Activated naive CD4-positive, alpha-beta T cell treated with anti-CD3 and anti-CD28 coated beads, Interleukin-2, amount 50 U/mL, for 16 hours (primary cell): ENCODE measurements around the gene TMEM135.

Experiments
- DNase-seq: peaks from one replicate; pipeline ENCODE4 v3.0.0-alpha.2; 2020

TMEM135 gene

GRCh38 chr11:87366763-87367405 lies 329.1 kb downstream of the TMEM135 start:
- no peak for DNase-seq

- no peak for DNase-seq
Measured at GRCh38 chr11:87368151-87368550, 330.4 kb downstream of the TMEM135 start.

DNA sequence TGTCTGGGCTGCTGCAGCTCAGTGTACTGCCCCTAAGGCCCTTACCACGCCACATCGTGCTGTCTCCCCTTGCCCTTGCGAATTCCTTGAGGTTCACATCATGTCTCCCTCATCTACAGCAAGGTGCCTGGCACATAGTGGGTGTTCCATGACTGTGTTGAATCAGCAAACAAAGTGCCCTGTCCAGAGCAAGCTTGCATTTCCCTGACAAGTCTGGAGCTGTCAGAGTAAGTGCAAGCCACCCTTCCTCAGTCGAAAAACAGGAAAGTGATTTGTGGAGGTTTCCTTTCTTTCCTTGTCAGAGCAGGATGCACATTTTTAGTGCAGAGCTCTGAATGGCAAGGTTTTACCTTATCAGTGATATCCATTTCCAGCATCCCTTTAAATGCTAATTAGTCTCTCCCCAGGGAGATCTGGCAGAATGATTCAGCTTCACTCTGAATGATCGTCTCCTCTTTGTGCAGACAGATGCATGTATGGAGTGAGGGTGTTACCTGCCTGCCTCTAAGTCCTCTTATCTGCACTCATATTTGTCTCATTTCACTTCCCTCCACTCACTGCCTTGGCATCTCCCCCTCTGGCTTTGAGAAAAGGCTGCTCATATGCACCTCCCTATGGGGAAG lies 331.2 kb downstream of the TMEM135 start:
- no peak for DNase-seq

- DNase-seq: no peak
Measured at GRCh38 chr11:87369888-87370287, 332.2 kb downstream of the TMEM135 start.

- DNase-seq: no peak
Measured at GRCh38 chr11:87372065-87372464, 334.3 kb downstream of the TMEM135 start.
